GM19240 (cell line): ENCODE measurements around the gene PCNX3.
A peak's percentile ranks its signal among the peaks of the same experiment; 100 is the strongest.

Experiments
- DNase-seq: peaks from one replicate; pipeline ENCODE4 v3.0.0; 2011; ENCODE audit warnings: low spot score; ENCODE audit not compliant: insufficient read length

Gene PCNX3

GRCh38 chr11:65615229-65615949 is at the start of gene PCNX3:
Gene PCNX3 (plus strand): TSS chr11:65615776. CDS start chr11:65616312, 536 bp downstream.
- DNase-seq, result peak; percentile 100

GRCh38 chr11:65569164-65569972 is 46.2 kb upstream of the PCNX3 start:
- DNase-seq, result no peak

- DNase-seq, result peak; percentile 98
Observed at GRCh38 chr11:65569973-65570918, 45.3 kb upstream of the PCNX3 start, which contains the start of gene ZNRD2. Gene ZNRD2 (plus strand): TSS chr11:65570477. CDS start chr11:65570492, 15 bp downstream.

- DNase-seq, result no peak
Observed at GRCh38 chr11:65571420-65571819, 44.2 kb upstream of the PCNX3 start.

- DNase-seq, result no peak
Observed at GRCh38 chr11:65571940-65572339, 43.6 kb upstream of the PCNX3 start.

GRCh38 chr11:65572356-65573051 is 43.1 kb upstream of the PCNX3 start, which contains the start of gene FAM89B:
Gene FAM89B (plus strand): TSS chr11:65572538. CDS start chr11:65572670, 132 bp downstream.
- peak; percentile 75 for DNase-seq

GRCh38 chr11:65573391-65574079 is 42.0 kb upstream of the PCNX3 start:
- DNase-seq, result no peak

- peak; percentile 98 for DNase-seq
Observed at GRCh38 chr11:65574109-65574810, 41.3 kb upstream of the PCNX3 start.

- no peak for DNase-seq
Observed at GRCh38 chr11:65574811-65575567, 40.6 kb upstream of the PCNX3 start.

GRCh38 chr11:65575568-65576231 is 39.9 kb upstream of the PCNX3 start, which contains the start of gene EHBP1L1:
Gene EHBP1L1 (plus strand): TSS chr11:65576053. CDS start chr11:65576303, 250 bp downstream.
- DNase-seq, result peak; percentile 86

- DNase-seq, result no peak
Observed at GRCh38 chr11:65576232-65576866, 39.2 kb upstream of the PCNX3 start.

- DNase-seq, result no peak
Observed at GRCh38 chr11:65576867-65577755, 38.5 kb upstream of the PCNX3 start.

GRCh38 chr11:65577756-65578109 is 37.8 kb upstream of the PCNX3 start:
- no peak for DNase-seq

GRCh38 chr11:65578134-65578533 is 37.4 kb upstream of the PCNX3 start:
- no peak for DNase-seq

GRCh38 chr11:65578667-65579066 is 36.9 kb upstream of the PCNX3 start:
- no peak for DNase-seq

- DNase-seq, result no peak
Observed at GRCh38 chr11:65579291-65579690, 36.3 kb upstream of the PCNX3 start.
